ENCODE measurements around the gene NYNRIN.

The NYNRIN gene

DNA sequence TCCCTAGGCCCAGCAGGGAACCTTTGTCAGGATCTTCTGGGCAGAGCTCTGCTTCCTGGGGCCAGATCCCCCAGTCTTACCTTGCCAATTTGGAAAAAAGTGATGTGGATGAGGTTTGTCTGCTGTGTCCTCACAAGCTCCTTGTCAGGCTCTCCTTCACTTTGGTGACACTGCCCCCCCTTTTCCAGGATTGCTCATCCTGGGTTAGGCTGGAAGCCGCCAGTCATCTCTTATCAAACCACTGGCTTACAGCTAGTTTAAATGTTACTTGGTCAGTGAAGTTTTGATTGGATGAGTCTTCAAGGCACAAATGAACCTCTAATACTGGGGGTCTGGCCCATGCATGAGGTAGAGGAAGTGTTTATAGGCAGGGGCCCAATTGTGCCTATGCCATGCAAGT lies 15.3 kb downstream of the NYNRIN start:
- H3K4me3 ChIP-seq (ENCODE audit: low read depth, low read length) = no peak overlapping the region
- ChIA-PET POLR2A (no interaction called here), CTCF (interaction anchor here (0.7 to 33.5 kb wide), 7 partner anchors 2 to 85 kb away, joined by 3 to 1633 read pairs (median 6); partner anchors contain the start of genes ADCY4, CBLN3, KHNYN and NYNRIN)
- TF ChIP-seq, protein P1, sequence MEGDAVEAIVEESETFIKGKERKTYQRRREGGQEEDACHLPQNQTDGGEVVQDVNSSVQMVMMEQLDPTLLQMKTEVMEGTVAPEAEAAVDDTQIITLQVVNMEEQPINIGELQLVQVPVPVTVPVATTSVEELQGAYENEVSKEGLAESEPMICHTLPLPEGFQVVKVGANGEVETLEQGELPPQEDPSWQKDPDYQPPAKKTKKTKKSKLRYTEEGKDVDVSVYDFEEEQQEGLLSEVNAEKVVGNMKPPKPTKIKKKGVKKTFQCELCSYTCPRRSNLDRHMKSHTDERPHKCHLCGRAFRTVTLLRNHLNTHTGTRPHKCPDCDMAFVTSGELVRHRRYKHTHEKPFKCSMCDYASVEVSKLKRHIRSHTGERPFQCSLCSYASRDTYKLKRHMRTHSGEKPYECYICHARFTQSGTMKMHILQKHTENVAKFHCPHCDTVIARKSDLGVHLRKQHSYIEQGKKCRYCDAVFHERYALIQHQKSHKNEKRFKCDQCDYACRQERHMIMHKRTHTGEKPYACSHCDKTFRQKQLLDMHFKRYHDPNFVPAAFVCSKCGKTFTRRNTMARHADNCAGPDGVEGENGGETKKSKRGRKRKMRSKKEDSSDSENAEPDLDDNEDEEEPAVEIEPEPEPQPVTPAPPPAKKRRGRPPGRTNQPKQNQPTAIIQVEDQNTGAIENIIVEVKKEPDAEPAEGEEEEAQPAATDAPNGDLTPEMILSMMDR (IDR thresholded peaks at IDR 0.05; ENCODE audit: insufficient read depth, low read length, missing control alignments) = no peak
- no peak for DNase-seq (ENCODE audit: low read depth, low spot score)

DNA sequence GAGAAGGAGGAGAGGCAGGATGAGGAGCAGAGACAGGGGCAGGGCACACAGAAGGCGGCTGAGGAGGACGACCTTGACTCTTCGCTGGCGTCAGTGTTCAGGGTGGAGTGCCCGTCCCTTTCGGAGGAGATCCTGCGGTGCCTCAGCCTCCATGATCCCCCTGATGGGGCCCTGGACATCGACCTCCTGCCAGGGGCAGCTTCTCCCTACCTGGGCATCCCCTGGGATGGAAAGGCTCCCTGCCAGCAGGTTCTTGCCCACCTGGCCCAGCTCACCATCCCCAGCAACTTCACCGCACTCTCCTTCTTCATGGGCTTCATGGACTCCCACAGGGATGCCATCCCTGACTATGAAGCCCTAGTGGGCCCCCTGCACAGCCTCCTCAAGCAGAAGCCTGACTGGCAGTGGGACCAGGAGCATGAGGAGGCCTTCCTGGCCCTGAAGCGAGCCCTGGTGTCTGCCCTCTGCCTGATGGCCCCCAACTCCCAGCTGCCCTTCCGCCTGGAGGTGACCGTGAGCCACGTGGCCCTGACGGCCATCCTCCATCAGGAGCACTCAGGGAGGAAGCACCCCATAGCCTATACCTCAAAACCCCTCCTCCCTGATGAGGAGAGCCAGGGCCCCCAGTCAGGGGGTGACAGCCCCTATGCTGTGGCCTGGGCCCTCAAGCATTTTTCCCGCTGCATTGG lies 16.1 kb downstream of the NYNRIN start:
- ChIA-PET POLR2A (no interaction called here), CTCF (interaction anchor here (1.5 to 33.5 kb wide), 6 partner anchors 3 to 86 kb away, joined by 4 to 1633 read pairs (median 282); partner anchors contain the start of genes ADCY4, CBLN3, KHNYN and NYNRIN)
- TF ChIP-seq, protein P1 (IDR thresholded peaks at IDR 0.05; ENCODE audit: insufficient read depth, low read length, missing control alignments) = no peak
- DNase-seq (ENCODE audit: low read depth, low spot score) = no peak
- no peak overlapping the region for H3K4me3 ChIP-seq (ENCODE audit: low read depth, low read length)

DNA sequence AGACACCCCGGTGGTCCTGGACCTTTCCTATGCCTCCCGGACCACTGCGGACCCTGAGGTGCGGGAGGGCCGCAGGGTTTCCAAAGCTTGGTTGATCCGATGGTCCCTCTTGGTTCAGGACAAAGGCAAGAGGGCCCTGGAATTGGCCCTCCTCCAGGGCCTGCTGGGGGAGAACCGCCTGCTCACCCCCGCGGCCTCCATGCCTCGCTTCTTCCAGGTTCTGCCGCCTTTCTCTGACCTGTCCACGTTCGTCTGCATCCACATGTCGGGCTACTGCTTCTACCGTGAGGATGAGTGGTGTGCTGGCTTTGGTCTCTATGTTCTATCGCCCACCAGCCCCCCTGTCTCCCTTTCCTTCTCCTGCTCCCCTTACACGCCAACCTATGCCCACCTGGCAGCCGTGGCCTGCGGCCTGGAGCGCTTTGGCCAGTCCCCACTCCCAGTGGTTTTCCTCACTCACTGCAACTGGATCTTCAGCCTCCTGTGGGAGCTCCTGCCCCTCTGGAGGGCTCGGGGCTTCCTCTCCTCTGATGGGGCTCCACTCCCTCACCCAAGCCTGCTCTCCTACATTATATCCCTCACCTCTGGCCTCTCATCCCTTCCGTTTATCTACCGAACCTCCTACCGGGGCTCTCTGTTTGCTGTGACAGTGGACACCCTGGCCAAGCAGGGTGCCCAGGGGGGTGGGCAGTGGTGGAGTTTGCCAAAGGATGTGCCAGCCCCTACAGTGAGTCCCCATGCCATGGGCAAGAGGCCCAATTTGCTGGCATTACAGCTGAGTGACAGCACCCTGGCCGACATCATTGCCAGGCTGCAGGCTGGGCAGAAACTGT lies 16.8 kb downstream of the NYNRIN start:
- ChIA-PET POLR2A (no interaction called here), CTCF (interaction anchor here (1.6 to 33.5 kb wide), 4 partner anchors 3 to 87 kb away, joined by 5 to 1633 read pairs (median 557); partner anchors contain the start of genes ADCY4, CBLN3, KHNYN and NYNRIN)
- TF ChIP-seq, protein P1 (IDR thresholded peaks at IDR 0.05; ENCODE audit: insufficient read depth, low read length, missing control alignments) = no peak
- no peak for DNase-seq (ENCODE audit: low read depth, low spot score)
- no peak overlapping the region for H3K4me3 ChIP-seq (ENCODE audit: low read depth, low read length)

DNA sequence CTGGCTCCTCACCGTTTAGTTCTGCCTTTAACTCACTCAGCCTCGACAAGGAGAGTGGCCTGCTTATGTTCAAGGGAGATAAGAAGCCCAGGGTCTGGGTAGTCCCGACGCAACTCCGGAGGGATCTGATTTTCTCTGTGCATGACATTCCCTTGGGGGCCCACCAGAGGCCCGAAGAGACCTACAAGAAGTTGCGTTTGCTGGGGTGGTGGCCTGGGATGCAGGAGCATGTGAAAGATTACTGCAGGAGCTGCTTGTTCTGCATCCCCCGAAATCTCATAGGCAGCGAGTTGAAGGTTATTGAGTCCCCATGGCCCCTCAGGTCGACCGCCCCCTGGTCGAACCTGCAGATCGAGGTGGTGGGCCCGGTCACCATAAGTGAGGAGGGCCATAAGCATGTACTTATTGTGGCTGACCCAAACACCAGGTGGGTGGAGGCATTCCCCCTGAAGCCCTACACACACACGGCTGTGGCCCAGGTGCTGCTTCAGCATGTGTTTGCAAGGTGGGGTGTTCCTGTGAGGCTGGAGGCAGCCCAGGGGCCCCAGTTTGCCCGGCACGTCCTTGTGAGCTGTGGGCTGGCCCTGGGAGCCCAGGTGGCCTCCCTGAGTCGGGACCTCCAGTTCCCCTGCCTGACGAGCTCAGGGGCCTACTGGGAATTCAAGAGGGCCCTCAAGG lies 17.6 kb downstream of the NYNRIN start:
- TF ChIP-seq, protein P1 (IDR thresholded peaks at IDR 0.05; ENCODE audit: insufficient read depth, low read length, missing control alignments) = no peak
- no peak for DNase-seq (ENCODE audit: low read depth, low spot score)
- ChIA-PET POLR2A (no interaction called here), CTCF (interaction anchor here (27.9 to 33.5 kb wide), 3 partner anchors 4 to 87 kb away, joined by 557 to 1633 read pairs (median 557); partner anchors contain the start of genes ADCY4, CBLN3, KHNYN and NYNRIN)
- H3K4me3 ChIP-seq (ENCODE audit: low read depth, low read length) = no peak overlapping the region

DNA sequence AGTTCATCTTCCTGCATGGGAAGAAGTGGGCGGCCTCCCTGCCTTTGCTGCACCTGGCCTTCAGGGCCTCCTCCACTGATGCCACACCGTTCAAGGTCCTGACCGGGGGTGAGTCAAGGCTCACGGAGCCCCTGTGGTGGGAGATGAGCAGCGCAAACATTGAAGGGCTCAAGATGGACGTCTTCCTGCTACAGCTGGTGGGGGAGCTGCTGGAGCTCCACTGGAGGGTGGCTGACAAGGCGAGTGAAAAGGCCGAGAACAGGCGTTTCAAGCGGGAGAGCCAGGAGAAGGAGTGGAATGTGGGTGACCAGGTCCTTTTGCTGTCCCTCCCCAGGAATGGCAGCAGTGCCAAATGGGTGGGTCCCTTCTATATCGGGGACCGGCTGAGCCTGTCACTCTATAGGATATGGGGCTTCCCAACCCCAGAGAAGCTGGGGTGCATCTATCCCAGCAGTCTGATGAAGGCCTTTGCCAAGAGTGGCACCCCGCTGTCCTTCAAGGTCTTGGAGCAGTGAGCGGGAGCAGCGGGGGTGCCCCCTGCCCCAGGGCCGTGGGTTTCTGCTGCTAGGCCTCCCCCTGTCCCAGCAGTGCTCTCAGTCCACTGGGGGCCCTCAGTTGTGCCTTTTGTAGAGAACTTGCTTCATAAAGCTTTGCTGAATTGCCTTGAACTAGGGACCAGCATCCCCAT lies 18.3 kb downstream of the NYNRIN start:
- TF ChIP-seq, protein P1 (IDR thresholded peaks at IDR 0.05; ENCODE audit: insufficient read depth, low read length, missing control alignments) = no peak
- no peak overlapping the region for H3K4me3 ChIP-seq (ENCODE audit: low read depth, low read length)
- ChIA-PET POLR2A (no interaction called here), CTCF (interaction anchor here (1.3 to 33.5 kb wide), 4 partner anchors 5 to 88 kb away, joined by 3 to 1633 read pairs (median 557); partner anchors contain the start of genes ADCY4, CBLN3, KHNYN and NYNRIN)
- no peak for DNase-seq (ENCODE audit: low read depth, low spot score)

All from AG04449 (cell line).